Activated CD4-positive, alpha-beta T cell treated with anti-CD3 and anti-CD28 coated beads for 4 hours (primary cell): ENCODE data around the gene ZNF134.

Source experiments
- DNase-seq, 2 donors: peaks; one replicate each; pipeline ENCODE4 v3.0.0-alpha.2; 2020

Gene ZNF134

GRCh38 chr19:57613941-57614743, at the start of gene ZNF134:
TSS of gene ZNF134 (plus strand) at chr19:57614242. CDS start at chr19:57619469, 5,227 bp downstream.
- peak; percentile 87 to 88 for DNase-seq

GRCh38 chr19:57566396-57567265, 47.4 kb upstream of the ZNF134 start:
- no peak for DNase-seq

- DNase-seq, result no peak
Observed at GRCh38 chr19:57570707-57571106, 43.3 kb upstream of the ZNF134 start.

GRCh38 chr19:57572415-57572947, 41.6 kb upstream of the ZNF134 start:
- no peak for DNase-seq

- DNase-seq, result no peak
Observed at GRCh38 chr19:57576661-57577060, 37.4 kb upstream of the ZNF134 start.

GRCh38 chr19:57578487-57579205, 35.4 kb upstream of the ZNF134 start, which contains the start of gene ZNF416:
TSS of gene ZNF416 (minus strand) at chr19:57578911. CDS start at chr19:57578704, 207 bp downstream.
- DNase-seq, result peak; percentile 96

- no peak for DNase-seq
Observed at GRCh38 chr19:57583104-57583520, 30.9 kb upstream of the ZNF134 start.

- DNase-seq, result peak; percentile 83 to 85
Observed at GRCh38 chr19:57583521-57584416, 30.3 kb upstream of the ZNF134 start, which contains the start of gene ZIK1. TSS of gene ZIK1 (plus strand) at chr19:57584145. CDS start at chr19:57584357, 212 bp downstream.

- DNase-seq, result no peak
Observed at GRCh38 chr19:57587529-57587928, 26.5 kb upstream of the ZNF134 start.

GRCh38 chr19:57599377-57599760, 14.7 kb upstream of the ZNF134 start:
- no peak for DNase-seq

- peak; percentile 82 to 83 for DNase-seq
Observed at GRCh38 chr19:57599761-57600383, 14.2 kb upstream of the ZNF134 start, which contains the start of gene ZNF530. TSS of gene ZNF530 (plus strand) at chr19:57599885. CDS start at chr19:57604346, 4,461 bp downstream.

- no peak for DNase-seq
Observed at GRCh38 chr19:57606931-57607330, 7.1 kb upstream of the ZNF134 start.

- no peak for DNase-seq
Observed at GRCh38 chr19:57611113-57611512, 2.9 kb upstream of the ZNF134 start.

- DNase-seq, result no peak
Observed at GRCh38 chr19:57615346-57615745, 1.3 kb downstream of the ZNF134 start.

GRCh38 chr19:57620673-57621348, 6.8 kb downstream of the ZNF134 start:
- no peak for DNase-seq

- no peak for DNase-seq
Observed at GRCh38 chr19:57623091-57623490, 9.0 kb downstream of the ZNF134 start.

- peak; percentile 80 to 87 for DNase-seq
Observed at GRCh38 chr19:57632987-57633831, 19.2 kb downstream of the ZNF134 start, which contains the start of gene ZNF211. TSS of gene ZNF211 (plus strand) at chr19:57633168. CDS start at chr19:57633347, 179 bp downstream.

GRCh38 chr19:57633832-57634131, 19.7 kb downstream of the ZNF134 start:
- DNase-seq, result no peak

GRCh38 chr19:57637379-57637778, 23.3 kb downstream of the ZNF134 start:
- DNase-seq, result no peak
